HFFc6 (cell line): ENCODE data around the gene TCEA2. TPM values are rescaled to one million over a fixed set of nuclear protein-coding genes. Genes with fewer than 3 reads are reported as not detected.
A peak's percentile ranks its signal among the peaks of the same experiment; 100 is the strongest.

ENCODE experiments used
- DNase-seq: peaks from one replicate; pipeline ENCODE4 v3.0.0-alpha.2; 2018
- H3K27ac Mint-ChIP-seq: 2 replicates; pipeline ENCODE4 v1.8.0; 2020; ENCODE audit warnings: mild to moderate bottlenecking, mixed read lengths
- H3K27me3 Mint-ChIP-seq: 2 replicates; pipeline ENCODE4 v1.8.0; 2021; ENCODE audit warnings: mild to moderate bottlenecking, moderate library complexity, mixed read lengths; ENCODE audit not compliant: insufficient read depth
- H3K36me3 Mint-ChIP-seq: 2 replicates; pipeline ENCODE4 v1.8.0; 2021; ENCODE audit warnings: low read depth, mixed read lengths
- H3K4me1 Mint-ChIP-seq: 2 replicates; pipeline ENCODE4 v1.8.0; 2020; ENCODE audit warnings: low read depth, mixed read lengths
- H3K4me3 Mint-ChIP-seq: 2 replicates; pipeline ENCODE4 v1.8.0; 2020; ENCODE audit warnings: mild to moderate bottlenecking, moderate library complexity, mixed read lengths
- H3K9me3 Mint-ChIP-seq: 2 replicates; pipeline ENCODE4 v1.8.0; 2020; ENCODE audit warnings: mild to moderate bottlenecking, mixed read lengths
- CTCF ChIP-seq: fragments of 200-600 bp; sonication (generic); IDR thresholded peaks from 2 replicates; pipeline ENCODE4 v1.5.0; 2021; ENCODE audit warnings: antibody characterized with exemption, mild to moderate bottlenecking
- long read RNA-seq: library from polyadenylated mRNA; unstranded; transcript quantifications from one replicate; pipeline ENCODE4 v2.0.0, GENCODE V29; 2019
- total RNA-seq, 6 experiments: library from RNA; stranded (reverse); fragmentation: NEBNext Ultra II Directional; extraction: Animal tissue kit (Norgen Biotek cat#: 25700); gene quantifications; 2 replicates in 1 of 6; 3 replicates in 5 of 6; pipeline ENCODE4 v1.2.3, GENCODE V29; 2021

The TCEA2 gene
- total RNA-seq: 10 to 100 TPM; 36.8 to 47.4 (median 41.5) TPM
- long read RNA-seq, partial matches to known transcripts: 1 of 10 reads
- long read RNA-seq, other reads (novel, unspliced or antisense): 5 of 10 reads

GRCh38 chr20:64062596-64063388, at the start of gene TCEA2:
TSS of gene TCEA2 (plus strand) at chr20:64063198. CDS start at chr20:64063313, 115 bp downstream.
- no peaks in the 10 kb centered on the region for H3K36me3 Mint-ChIP-seq
- peak within 1 kb of the TSS; percentile 89 for H3K27ac Mint-ChIP-seq
- H3K9me3 Mint-ChIP-seq: no peaks in the 10 kb centered on the region
- peaks cover 52% of the 10 kb centered on the region for H3K4me1 Mint-ChIP-seq
- TF ChIP-seq CTCF: no peak
- H3K4me3 Mint-ChIP-seq: peak within 1 kb of the TSS; percentile 92
- peak; percentile 94 for DNase-seq
- peaks cover 4% of the 10 kb centered on the region for H3K27me3 Mint-ChIP-seq

GRCh38 chr20:64015635-64016034, 47.4 kb upstream of the TCEA2 start:
- no peak for DNase-seq
- H3K4me1 Mint-ChIP-seq: no peaks in the 10 kb centered on the region; the same call in 1 of the 2 replicates
- H3K27ac Mint-ChIP-seq: no peak overlapping the region
- peaks cover 2% of the 10 kb centered on the region for H3K27me3 Mint-ChIP-seq
- H3K36me3 Mint-ChIP-seq: peaks cover 19% of the 10 kb centered on the region
- no peak for TF ChIP-seq CTCF
- no peak overlapping the region for H3K4me3 Mint-ChIP-seq
- H3K9me3 Mint-ChIP-seq: no peaks in the 10 kb centered on the region

- Mint-ChIP-seq H3K27me3 (peaks cover 2% of the 10 kb centered on the region), H3K27ac (no peak overlapping the region), H3K9me3 (no peaks in the 10 kb centered on the region), H3K4me3 (no peak overlapping the region), H3K4me1 (no peaks in the 10 kb centered on the region; the same call in 1 of the 2 replicates), H3K36me3 (peaks cover 24% of the 10 kb centered on the region)
- no peak for TF ChIP-seq CTCF
- no peak for DNase-seq
Observed at GRCh38 chr20:64021124-64021975, 41.6 kb upstream of the TCEA2 start.

GRCh38 chr20:64022671-64023360, 40.2 kb upstream of the TCEA2 start:
- H3K36me3 Mint-ChIP-seq: peaks cover 26% of the 10 kb centered on the region
- H3K9me3 Mint-ChIP-seq: no peaks in the 10 kb centered on the region
- H3K4me1 Mint-ChIP-seq: no peaks in the 10 kb centered on the region; the same call in 1 of the 2 replicates
- no peak overlapping the region for H3K4me3 Mint-ChIP-seq
- peaks cover 2% of the 10 kb centered on the region for H3K27me3 Mint-ChIP-seq
- no peak for TF ChIP-seq CTCF
- no peak for DNase-seq
- no peak overlapping the region for H3K27ac Mint-ChIP-seq
